Measurements from ENCODE around the gene LRRC4B. TPM values are rescaled to one million over a fixed set of nuclear protein-coding genes. Genes with fewer than 3 reads are reported as not detected.

The LRRC4B gene
- total RNA-seq, 1 experiment from 2014 or later: not detected

DNA sequence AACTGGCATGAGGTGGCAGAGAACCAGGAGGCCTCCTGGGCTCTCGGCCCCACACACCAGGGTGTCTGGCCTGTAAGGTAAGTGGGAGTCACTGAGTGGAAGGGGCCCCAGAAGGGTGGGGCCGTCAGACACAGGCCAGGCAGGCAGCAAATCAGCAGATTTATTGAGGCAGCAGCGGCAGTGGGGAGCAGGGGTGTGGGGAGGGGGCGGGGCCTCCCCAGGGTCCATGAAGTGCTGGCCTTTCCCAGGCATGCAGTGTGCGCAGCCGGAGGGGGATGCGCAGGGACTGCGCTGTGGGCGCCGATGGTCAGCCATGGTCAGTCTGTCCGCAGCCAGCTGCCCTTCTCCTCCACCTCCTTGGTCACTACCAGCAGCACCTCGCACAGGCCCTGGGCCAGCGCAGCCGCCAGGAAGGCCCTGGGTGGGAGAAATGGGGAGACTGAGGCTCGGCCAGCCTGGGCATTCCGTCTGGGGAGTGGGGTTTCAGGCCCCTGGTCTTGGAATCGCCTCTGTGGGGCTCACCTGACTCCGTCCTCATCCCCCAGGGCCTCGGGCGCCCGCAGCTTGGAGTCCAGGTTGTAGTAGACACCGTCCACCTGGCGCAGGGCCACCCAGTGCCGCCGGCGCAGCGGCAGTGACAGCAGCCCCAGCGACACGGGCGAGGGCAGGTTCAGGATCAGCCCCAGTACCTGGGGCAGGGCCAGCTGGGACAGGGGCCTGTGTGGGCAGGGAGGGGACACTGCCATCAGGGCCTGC, 62.2 kb downstream of the LRRC4B start:
- DNase-seq: no peak
- Mint-ChIP-seq H3K36me3 (ENCODE audit: insufficient read depth, unreplicated experiment) (peaks cover 30% of the 10 kb centered on the region), H3K4me3 (ENCODE audit: low read depth, unreplicated experiment) (no peak overlapping the region), H3K27ac (ENCODE audit: unreplicated experiment) (no peak overlapping the region), H3K27me3 (ENCODE audit: unreplicated experiment) (no peaks in the 10 kb centered on the region), H3K4me1 (ENCODE audit: low read depth, unreplicated experiment) (peaks cover 1% of the 10 kb centered on the region), H3K9me3 (ENCODE audit: low read depth, unreplicated experiment) (no peaks in the 10 kb centered on the region)
- TF ChIP-seq CTCF (IDR thresholded peaks at IDR 0.05; ENCODE audit: unreplicated experiment): no peak
- intact Hi-C loops (cut with micrococcal nuclease; ENCODE audit: unreplicated experiment): no loop called here
- CTCF ChIA-PET: no interaction called here
- no TSS peak for BruUV-seq (replicated peaks)

GRCh38 chr19:50501568-50502475, 66.4 kb downstream of the LRRC4B start:
- Mint-ChIP-seq H3K27ac (ENCODE audit: unreplicated experiment) (no peak overlapping the region), H3K4me3 (ENCODE audit: low read depth, unreplicated experiment) (no peak overlapping the region), H3K4me1 (ENCODE audit: low read depth, unreplicated experiment) (no peaks in the 10 kb centered on the region), H3K36me3 (ENCODE audit: insufficient read depth, unreplicated experiment) (no peaks in the 10 kb centered on the region), H3K27me3 (ENCODE audit: unreplicated experiment) (no peaks in the 10 kb centered on the region), H3K9me3 (ENCODE audit: low read depth, unreplicated experiment) (no peaks in the 10 kb centered on the region)
- BruUV-seq (replicated peaks): no TSS peak
- DNase-seq: no peak
- CTCF ChIA-PET: no interaction called here
- intact Hi-C loops (cut with micrococcal nuclease; ENCODE audit: unreplicated experiment): no loop called here
- TF ChIP-seq CTCF (IDR thresholded peaks at IDR 0.05; ENCODE audit: unreplicated experiment): no peak

DNA sequence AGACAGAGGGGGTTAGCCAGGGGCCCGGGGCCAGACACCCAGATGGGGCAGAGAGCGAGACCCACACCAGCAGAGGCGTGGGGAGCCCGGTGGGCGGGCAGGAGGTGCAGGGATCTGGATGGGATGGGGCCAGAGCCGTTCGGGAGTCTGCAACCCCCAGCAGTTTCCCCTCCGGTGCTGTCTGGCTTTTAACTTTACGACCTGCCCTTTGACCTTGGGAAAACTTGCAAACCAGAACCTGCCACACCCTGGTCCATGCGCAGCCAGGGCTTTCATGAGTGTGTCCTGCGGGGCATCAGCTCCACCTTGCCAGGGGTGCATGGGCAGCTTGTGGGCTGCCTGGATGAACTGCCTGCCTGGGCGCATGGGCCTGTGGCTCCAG, 67.1 kb downstream of the LRRC4B start:
- H3K36me3 Mint-ChIP-seq (ENCODE audit: insufficient read depth, unreplicated experiment): no peaks in the 10 kb centered on the region
- no peaks in the 10 kb centered on the region for H3K4me1 Mint-ChIP-seq (ENCODE audit: low read depth, unreplicated experiment)
- H3K27me3 Mint-ChIP-seq (ENCODE audit: unreplicated experiment): no peaks in the 10 kb centered on the region
- intact Hi-C loops (cut with micrococcal nuclease; ENCODE audit: unreplicated experiment): no loop called here
- no peaks in the 10 kb centered on the region for H3K9me3 Mint-ChIP-seq (ENCODE audit: low read depth, unreplicated experiment)
- DNase-seq: no peak
- H3K27ac Mint-ChIP-seq (ENCODE audit: unreplicated experiment): no peak overlapping the region
- CTCF ChIA-PET: no interaction called here
- BruUV-seq (replicated peaks): no TSS peak
- H3K4me3 Mint-ChIP-seq (ENCODE audit: low read depth, unreplicated experiment): no peak overlapping the region
- TF ChIP-seq CTCF (IDR thresholded peaks at IDR 0.05; ENCODE audit: unreplicated experiment): no peak

GRCh38 chr19:50500753-50501151, 67.5 kb downstream of the LRRC4B start:
- no peak overlapping the region for H3K4me3 Mint-ChIP-seq (ENCODE audit: low read depth, unreplicated experiment)
- TF ChIP-seq CTCF (IDR thresholded peaks at IDR 0.05; ENCODE audit: unreplicated experiment): no peak
- no TSS peak for BruUV-seq (replicated peaks)
- no peak overlapping the region for H3K27ac Mint-ChIP-seq (ENCODE audit: unreplicated experiment)
- DNase-seq: no peak
- no peaks in the 10 kb centered on the region for H3K9me3 Mint-ChIP-seq (ENCODE audit: low read depth, unreplicated experiment)
- intact Hi-C loops (cut with micrococcal nuclease; ENCODE audit: unreplicated experiment): no loop called here
- H3K36me3 Mint-ChIP-seq (ENCODE audit: insufficient read depth, unreplicated experiment): no peaks in the 10 kb centered on the region
- CTCF ChIA-PET: interaction anchor here (0.8 kb wide), 1 partner anchor 11 kb away, joined by 3 read pairs; the partner anchor contains the start of gene JOSD2
- no peaks in the 10 kb centered on the region for H3K27me3 Mint-ChIP-seq (ENCODE audit: unreplicated experiment)
- no peaks in the 10 kb centered on the region for H3K4me1 Mint-ChIP-seq (ENCODE audit: low read depth, unreplicated experiment)

Data from Calu3 (cell line).